Heart right ventricle (tissue), 16 donors: Measurements from ENCODE around the gene DHX30. TPM values are rescaled to one million over a fixed set of nuclear protein-coding genes. Genes with fewer than 3 reads are reported as not detected.

ENCODE experiments used
- ATAC-seq, 8 donors: fragments of 200-7000 bp; cut with Tn5 transposase; one replicate each; pipeline ENCODE4 v1.9.1; 2020; ENCODE audit warnings: mild to moderate bottlenecking in 8 of 8, moderate library complexity in 8 of 8, moderate number of reproducible peaks in 1 of 8
- DNase-seq, 2 donors: peaks; one replicate each; pipeline ENCODE4 v3.0.0-alpha.2; 2020
- H3K27ac ChIP-seq, 10 donors: fragments of 200-600 bp; sonication (generic) in 2 of 10; one replicate each; pipeline versions ENCODE4 v1.5.0 to v1.8.0; 2020 to 2022; ENCODE audit warnings: mild to moderate bottlenecking in 3 of 10
- H3K27me3 ChIP-seq, 7 donors: fragments of 200-600 bp; one replicate each; pipeline ENCODE4 v1.8.0; 2021 to 2022; ENCODE audit warnings: mild to moderate bottlenecking in 2 of 7
- H3K36me3 ChIP-seq, 9 donors: fragments of 200-600 bp; sonication (generic) in 1 of 9; one replicate each; pipeline versions ENCODE4 v1.5.0 to v1.8.0; 2020 to 2022; ENCODE audit warnings: mild to moderate bottlenecking in 2 of 9
- H3K4me1 ChIP-seq, 9 donors: fragments of 200-600 bp; sonication (generic) in 1 of 9; one replicate each; pipeline versions ENCODE4 v1.5.0 to v1.8.0; 2020 to 2022; ENCODE audit warnings: mild to moderate bottlenecking in 4 of 9
- H3K4me3 ChIP-seq, 10 donors: fragments of 200-600 bp; sonication (generic) in 2 of 10; one replicate each; pipeline versions ENCODE4 v1.5.0 to v1.8.0; 2020 to 2022; ENCODE audit warnings: mild to moderate bottlenecking in 7 of 10, moderate library complexity in 2 of 10
- H3K9me3 ChIP-seq, 11 donors: fragments of 200-600 bp in 10 of 11; sonication (generic) in 2 of 11; one replicate each; pipeline versions ENCODE4 v1.5.0 to v1.8.0; 2013 to 2022; ENCODE audit warnings: mild to moderate bottlenecking in 2 of 11, control low read depth in 1 of 11, moderate library complexity in 1 of 11
- WGBS, 2 donors: extraction: QIAGEN DNeasy Blood & Tissue Kit; methylation state at CpG; one replicate each; pipeline ENCODE4 v1.1.7; 2013; ENCODE audit warnings: inconsistent platforms in 1 of 2; 5-methylcytosine and 5-hydroxymethylcytosine counted together
- intact Hi-C, 10 donors: fragments of 100-400 bp; cut with DNase I; formaldehyde crosslinking; loops; one replicate each; pipeline versions ENCODE4 v1.11.1 to v1.14.2; 2022
- polyA plus RNA-seq, 2 donors: library from polyadenylated mRNA; stranded (reverse); fragments of 200-250 nt; gene quantifications; one replicate each; pipeline ENCODE4 v1.2.3, GENCODE V29; 2013
- total RNA-seq, 10 donors: library from RNA; stranded (reverse); fragmentation: NEBNext Ultra II Directional in 3 of 10; extraction: Animal tissue kit (Norgen Biotek cat#: 25700) in 3 of 10; gene quantifications; one replicate each; pipeline versions ENCODE4 v1.2.1 to v1.2.4, GENCODE V29; 2021 to 2023
- TF ChIP-seq, protein P1 (sequence below), 9 donors: fragments of 200-600 bp; sonication (generic) in 2 of 9; IDR thresholded peaks; one replicate each; pipeline versions ENCODE4 v1.5.0 to v1.8.0; 2021 to 2022; ENCODE audit warnings: antibody characterized with exemption in 9 of 9, mild to moderate bottlenecking in 5 of 9, moderate library complexity in 1 of 9
- donor health status: Arrhythmogenic right ventricular cardiomyopathy.
- donor health status: ischemic (EF 13 %, LVEDD 7.1; RV severe dilation, severe dysfunction).
- donor health status: healthy with polysubstance abuse.
- donor health status: DM: no; HTN: yes; CAD: no.
- donor health status: DM: no; HTN: no; CAD: no.
- donor health status: ischemic (EF 25% LVEDD 6.9; RV normal size, moderate dysfunction).
- donor health status: ischemic (EF 25% LVEDD 5.7; RV mildly dilated, moderate dysfunction).
- donor health status: healthy.
- donor health status: DM: yes; HTN: yes; CAD: no.
- donor health status: Ischemic cardiomyopathy.
- donor health status: ischemic (EF 35%, LVEDD 5.7; RV mildly dilated, moderate dysfunction).
- donor health status: nonischemic (EF 11% LVEDD 7.7; RV severe dilation, severe dysfunction).
- donor health status: DM: yes; HTN: yes; CAD: no.
- donor health status: PGD.
- donor health status: ischemic (EF 29% LVEDD 5.4; RV normal size, mild dysfunction).
- donor health status: nonischemic (EF 23%, LVEDD 6.1; RV moderate dilation, normal function).

The DHX30 gene
- total and polyA plus RNA-seq, 12 donors = 31.2 to 56.4 (median 44.5) TPM

DNA sequence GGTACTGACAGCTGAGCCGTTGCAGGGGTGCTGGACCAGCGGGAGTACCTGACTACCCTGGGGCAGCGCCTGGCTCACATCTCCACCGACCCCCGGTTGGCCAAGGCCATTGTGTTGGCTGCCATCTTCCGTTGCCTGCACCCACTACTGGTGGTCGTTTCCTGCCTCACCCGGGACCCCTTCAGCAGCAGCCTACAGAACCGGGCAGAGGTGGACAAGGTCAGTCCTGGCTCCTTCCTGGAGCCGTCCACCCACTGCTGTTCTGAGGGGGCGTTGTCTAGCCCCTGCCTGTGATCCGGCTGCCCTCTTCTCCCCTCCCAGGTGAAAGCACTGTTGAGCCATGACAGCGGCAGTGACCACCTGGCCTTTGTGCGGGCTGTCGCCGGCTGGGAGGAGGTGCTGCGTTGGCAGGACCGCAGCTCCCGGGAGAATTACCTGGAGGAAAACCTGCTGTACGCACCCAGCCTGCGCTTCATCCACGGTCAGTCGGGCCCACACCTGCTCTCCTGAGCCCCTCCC is 45.7 kb downstream of the DHX30 start:
- ATAC-seq (peak in 5 of 8 donors; percentile 1 to 35 (median 5)), DNase-seq (peak in 1 of 2 donors; percentile 19)
- no peaks in the 10 kb centered on the region for H3K27me3 ChIP-seq
- peaks cover 0 to 16% (median 4%) of the 10 kb centered on the region in 9 donors for H3K4me1 ChIP-seq
- peaks cover 0 to 100% (median 79%) of the 10 kb centered on the region in 9 donors for H3K36me3 ChIP-seq
- H3K4me3 ChIP-seq = no peak overlapping the region
- intact Hi-C loops = loop anchor here in 3 of 10 donors (5.0 to 10.0 kb wide), 2 partner anchors 136 to 139 kb away; no protein-coding TSS in a partner anchor
- TF ChIP-seq, protein P1, sequence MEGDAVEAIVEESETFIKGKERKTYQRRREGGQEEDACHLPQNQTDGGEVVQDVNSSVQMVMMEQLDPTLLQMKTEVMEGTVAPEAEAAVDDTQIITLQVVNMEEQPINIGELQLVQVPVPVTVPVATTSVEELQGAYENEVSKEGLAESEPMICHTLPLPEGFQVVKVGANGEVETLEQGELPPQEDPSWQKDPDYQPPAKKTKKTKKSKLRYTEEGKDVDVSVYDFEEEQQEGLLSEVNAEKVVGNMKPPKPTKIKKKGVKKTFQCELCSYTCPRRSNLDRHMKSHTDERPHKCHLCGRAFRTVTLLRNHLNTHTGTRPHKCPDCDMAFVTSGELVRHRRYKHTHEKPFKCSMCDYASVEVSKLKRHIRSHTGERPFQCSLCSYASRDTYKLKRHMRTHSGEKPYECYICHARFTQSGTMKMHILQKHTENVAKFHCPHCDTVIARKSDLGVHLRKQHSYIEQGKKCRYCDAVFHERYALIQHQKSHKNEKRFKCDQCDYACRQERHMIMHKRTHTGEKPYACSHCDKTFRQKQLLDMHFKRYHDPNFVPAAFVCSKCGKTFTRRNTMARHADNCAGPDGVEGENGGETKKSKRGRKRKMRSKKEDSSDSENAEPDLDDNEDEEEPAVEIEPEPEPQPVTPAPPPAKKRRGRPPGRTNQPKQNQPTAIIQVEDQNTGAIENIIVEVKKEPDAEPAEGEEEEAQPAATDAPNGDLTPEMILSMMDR (IDR thresholded peaks at IDR 0.05) = no peak
- H3K9me3 ChIP-seq = no peaks in the 10 kb centered on the region
- 75 to 85% methylated on average over 23 of the region's 23 CpGs for WGBS, 2 donors
- H3K27ac ChIP-seq = no peak overlapping the region

DNA sequence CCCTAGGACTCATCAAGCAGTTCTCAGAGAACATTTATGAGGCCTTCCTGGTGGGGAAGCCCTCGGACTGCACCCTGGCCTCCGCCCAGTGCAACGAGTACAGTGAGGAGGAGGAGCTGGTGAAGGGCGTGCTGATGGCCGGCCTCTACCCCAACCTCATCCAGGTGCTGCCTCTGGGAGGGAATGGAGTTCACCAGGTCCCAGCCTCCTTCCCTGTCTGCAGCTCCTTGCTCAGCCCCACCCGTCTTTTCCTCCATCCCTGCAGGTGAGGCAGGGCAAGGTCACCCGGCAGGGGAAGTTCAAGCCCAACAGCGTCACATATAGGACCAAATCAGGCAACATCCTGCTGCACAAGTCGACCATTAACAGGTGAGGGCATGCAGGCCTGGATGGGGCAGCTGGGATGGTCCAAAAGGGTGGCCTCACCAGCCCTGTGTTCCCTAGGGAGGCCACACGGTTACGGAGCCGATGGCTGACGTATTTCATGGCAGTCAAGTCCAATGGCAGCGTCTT is 46.3 kb downstream of the DHX30 start:
- intact Hi-C loops = loop anchor here in 3 of 10 donors (5.0 to 10.0 kb wide), 2 partner anchors 136 to 138 kb away; no protein-coding TSS in a partner anchor
- WGBS, 2 donors = 82 to 84% methylated on average over 14 of the region's 14 CpGs

DNA sequence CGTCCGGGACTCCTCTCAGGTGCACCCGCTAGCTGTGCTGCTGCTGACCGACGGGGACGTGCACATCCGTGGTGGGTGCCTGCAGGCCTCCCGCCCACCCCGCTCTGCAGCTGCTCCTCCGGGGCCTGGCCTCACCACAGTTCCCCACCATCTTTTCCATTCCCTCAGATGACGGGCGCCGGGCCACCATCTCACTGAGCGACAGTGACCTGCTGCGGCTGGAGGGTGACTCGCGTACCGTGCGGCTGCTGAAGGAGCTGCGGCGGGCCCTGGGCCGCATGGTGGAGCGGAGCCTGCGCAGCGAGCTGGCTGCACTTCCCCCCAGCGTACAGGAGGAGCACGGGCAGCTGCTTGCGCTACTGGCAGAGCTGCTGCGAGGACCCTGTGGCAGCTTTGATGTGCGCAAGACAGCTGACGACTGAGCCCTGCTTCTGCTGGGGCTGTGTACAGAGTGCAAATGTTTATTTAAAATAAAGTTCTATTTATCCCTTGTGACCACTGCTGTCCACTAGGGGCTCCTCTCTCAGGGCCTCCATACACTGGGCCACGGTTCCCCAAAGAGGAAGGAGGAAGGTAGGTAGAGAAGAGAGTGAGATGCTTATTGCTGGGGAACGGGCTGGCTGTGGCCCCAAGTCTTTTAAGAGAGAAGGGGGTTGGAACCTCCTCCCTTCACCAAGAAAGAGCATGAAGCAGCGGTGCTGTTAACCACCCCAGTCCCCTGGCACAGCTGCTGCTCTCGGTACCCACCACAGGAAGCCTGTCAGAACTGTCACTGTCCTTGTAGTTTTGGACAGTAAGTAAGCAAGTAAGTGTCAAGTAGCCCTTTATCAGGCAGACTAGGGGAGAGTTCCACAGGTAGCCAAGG is 47.0 kb downstream of the DHX30 start:
- ATAC-seq = peak in 3 of 8 donors; percentile 3 to 10 (median 7)
- Histone ChIP-seq H3K27me3 (no peaks in the 10 kb centered on the region), H3K4me3 (no peak overlapping the region), H3K36me3 (peaks cover 0 to 100% (median 81%) of the 10 kb centered on the region in 9 donors), H3K27ac (no peak overlapping the region), H3K9me3 (no peaks in the 10 kb centered on the region), H3K4me1 (peaks cover 0 to 16% (median 4%) of the 10 kb centered on the region in 9 donors)
- intact Hi-C loops = loop anchor here in 3 of 10 donors (5.0 to 10.0 kb wide), 2 partner anchors 135 to 137 kb away; no protein-coding TSS in a partner anchor
- DNase-seq = no peak
- TF ChIP-seq, protein P1 (IDR thresholded peaks at IDR 0.05) = peak in 7 of 9 donors; percentile 20 to 47 (median 35)
- 88 to 89% methylated on average over 35 of the region's 35 CpGs for WGBS, 2 donors

More for the DNA sequence above, 46.3 kb downstream of the DHX30 start:
- TF ChIP-seq, protein P1 (IDR thresholded peaks at IDR 0.05) = no peak
- DNase-seq = no peak
- Histone ChIP-seq H3K36me3 (peaks cover 0 to 100% (median 81%) of the 10 kb centered on the region in 9 donors), H3K27me3 (no peaks in the 10 kb centered on the region), H3K27ac (no peak overlapping the region), H3K9me3 (no peaks in the 10 kb centered on the region), H3K4me1 (peaks cover 0 to 16% (median 4%) of the 10 kb centered on the region in 9 donors), H3K4me3 (no peak overlapping the region)
- peak in 5 of 8 donors; percentile 2 to 8 (median 5) for ATAC-seq
